SK-N-SH (cell line): Measurements from ENCODE around the gene DCUN1D2. TPM values are rescaled to one million over a fixed set of nuclear protein-coding genes. Genes with fewer than 3 reads are reported as not detected.

Source experiments
- CTCF ChIA-PET: fragments of 300-600, 350-600 bp; formaldehyde crosslinking; extraction: SDS; loops from one replicate; lab custom pipeline; 2021; lab: Yijun Ruan, JAX
- POLR2A ChIA-PET: fragments of 350-600 bp; sonication (Branson Sonifier 250); formaldehyde crosslinking; extraction: SDS; loops from one replicate; lab custom pipeline; 2020; ENCODE audit warnings: antibody characterized with exemption, inconsistent platforms; lab: Yijun Ruan, JAX
- DNase-seq: peaks from one replicate; pipeline ENCODE4 v3.0.0; 2012
- H2AFZ ChIP-seq: fragments of 200-600 bp; sonication (generic); 2 replicates; pipeline ENCODE4 v1.8.1; 2016; ENCODE audit warnings: antibody characterized with exemption, mild to moderate bottlenecking, low read depth
- H3F3A ChIP-seq: fragments of 200-600 bp; sonication (generic); replicated peaks from 2 replicates; pipeline ENCODE3; 2016; ENCODE audit warnings: antibody characterized with exemption, mild to moderate bottlenecking; ENCODE audit not compliant: insufficient read depth
- H3K27ac ChIP-seq, 2 experiments: fragments of 200-500 bp in 1 of 2; fragments of 200-600 bp in 1 of 2; sonication (Bioruptor generic) in 1 of 2; sonication (generic), shearing (Covaris generic) in 1 of 2; 2 replicates each; pipeline versions ENCODE4 v1.5.1 to v1.6.1; 2014 to 2016; ENCODE audit warnings: low read depth in 2 of 2, inconsistent platforms in 1 of 2, low read length in 1 of 2, mild to moderate bottlenecking in 1 of 2, mixed read lengths in 1 of 2
- H3K27me3 ChIP-seq: fragments of 200-600 bp; sonication (generic), shearing (Covaris generic); 2 replicates; pipeline ENCODE4 v1.6.1; 2016; ENCODE audit warnings: mixed run types; ENCODE audit not compliant: insufficient read depth
- H3K36me3 ChIP-seq, 2 experiments: fragments of 200-500 bp in 1 of 2; fragments of 200-600 bp in 1 of 2; sonication (Bioruptor generic) in 1 of 2; sonication (generic) in 1 of 2; replicated peaks in 1 of 2; 2 replicates each; pipeline versions ENCODE3 to v1.5.1; 2014 to 2016; ENCODE audit warnings: low read length in 1 of 2, mild to moderate bottlenecking in 1 of 2; ENCODE audit not compliant: insufficient read depth in 2 of 2, control insufficient read depth in 1 of 2
- H3K4me1 ChIP-seq, 2 experiments: fragments of 200-500 bp in 1 of 2; fragments of 200-600 bp in 1 of 2; sonication (Bioruptor generic) in 1 of 2; sonication (generic), shearing (Covaris generic) in 1 of 2; 2 replicates each; pipeline versions ENCODE4 v1.5.1 to v1.6.1; 2014 to 2016; ENCODE audit warnings: low read depth in 1 of 2, low read length in 1 of 2, mixed run types in 1 of 2; ENCODE audit not compliant: insufficient read depth in 2 of 2, control insufficient read depth in 1 of 2
- H3K4me2 ChIP-seq: fragments of 200-600 bp; sonication (generic), shearing (Covaris generic); 2 replicates; pipeline ENCODE4 v1.6.1; 2017; ENCODE audit warnings: mixed run types
- H3K4me3 ChIP-seq, 2 experiments: fragments of 200-500 bp in 1 of 2; fragments of 200-600 bp in 1 of 2; sonication (Bioruptor generic) in 1 of 2; sonication (generic), shearing (Covaris generic) in 1 of 2; 2 replicates each; pipeline versions ENCODE4 v1.5.1 to v1.8.1; 2014 to 2016; ENCODE audit warnings: low read depth in 2 of 2, inconsistent platforms in 1 of 2, low read length in 1 of 2, mild to moderate bottlenecking in 1 of 2, mixed read lengths in 1 of 2, moderate library complexity in 1 of 2
- H3K79me2 ChIP-seq: fragments of 200-600 bp; sonication (generic); 2 replicates; pipeline ENCODE4 v1.8.1; 2017; ENCODE audit warnings: mild to moderate bottlenecking; ENCODE audit not compliant: insufficient read depth
- H3K9ac ChIP-seq: fragments of 200-600 bp; sonication (generic); 2 replicates; pipeline ENCODE4 v1.6.1; 2017; ENCODE audit warnings: mixed run types
- H3K9me2 ChIP-seq: fragments of 200-600 bp; sonication (generic); 2 replicates; pipeline ENCODE4 v1.6.1; 2017; ENCODE audit warnings: mixed run types
- H3K9me3 ChIP-seq: fragments of 200-600 bp; sonication (generic); 2 replicates; pipeline ENCODE4 v1.6.1; 2017; ENCODE audit warnings: mixed run types, mild to moderate bottlenecking, moderate library complexity
- H4K20me1 ChIP-seq: fragments of 200-600 bp; sonication (generic); 2 replicates; pipeline ENCODE4 v1.6.1; 2017; ENCODE audit warnings: mild to moderate bottlenecking, mixed run types; ENCODE audit not compliant: insufficient read depth
- CHD2 ChIP-seq: fragments of 150-350 bp; IDR thresholded peaks from 2 replicates; pipeline ENCODE4 v1.6.1; 2018; ENCODE audit warnings: low read length; ENCODE audit not compliant: partially characterized antibody
- ELF1 ChIP-seq: IDR thresholded peaks from 2 replicates; pipeline ENCODE4 v1.4.0; 2012
- EP300 ChIP-seq, 2 experiments: IDR thresholded peaks; 2 replicates each; pipeline versions ENCODE4 v1.4.0 to v1.6.1; 2012; ENCODE audit warnings: borderline replicate concordance in 1 of 2, low read depth in 1 of 2, low read length in 1 of 2
- EZH2phosphoT487 ChIP-seq: fragments of 200-600 bp; sonication (generic); IDR thresholded peaks from 2 replicates; pipeline ENCODE4 v1.6.1; 2017; ENCODE audit warnings: low read depth, mixed run types, mild to moderate bottlenecking, antibody characterized with exemption, moderate library complexity, borderline replicate concordance
- FOSL2 ChIP-seq: IDR thresholded peaks from 2 replicates; pipeline ENCODE4 v1.4.0; 2012; ENCODE audit warnings: low read depth, mild to moderate bottlenecking, moderate library complexity, borderline replicate concordance
- FOXM1 ChIP-seq: IDR thresholded peaks from 2 replicates; pipeline ENCODE4 v1.4.0; 2012; ENCODE audit warnings: low read depth, mild to moderate bottlenecking
- GABPA ChIP-seq: IDR thresholded peaks from 2 replicates; pipeline ENCODE4 v1.4.0; 2012; ENCODE audit warnings: low read depth, mild to moderate bottlenecking
- IRF3 ChIP-seq: fragments of 150-350 bp; IDR thresholded peaks from 2 replicates; pipeline ENCODE4 v1.6.1; 2016; ENCODE audit warnings: mild to moderate bottlenecking, low read depth, low read length
- MEF2A ChIP-seq: IDR thresholded peaks from 2 replicates; pipeline ENCODE4 v1.4.0; 2012; ENCODE audit warnings: low read depth, borderline replicate concordance
- MXI1 ChIP-seq: IDR thresholded peaks from 2 replicates; pipeline ENCODE4 v1.6.1; 2012; ENCODE audit warnings: mild to moderate bottlenecking, low read depth, low read length, improper control_type of control experiment
- POLR2AphosphoS5 ChIP-seq: IDR thresholded peaks from 2 replicates; pipeline ENCODE4 v1.6.1; 2012; ENCODE audit warnings: low read depth, low read length
- RAD21 ChIP-seq: IDR thresholded peaks from 2 replicates; pipeline ENCODE4 v1.6.1; 2012; ENCODE audit warnings: mild to moderate bottlenecking, low read length
- RCOR1 ChIP-seq: fragments of 150-350 bp; IDR thresholded peaks from 2 replicates; pipeline ENCODE4 v1.6.1; 2017; ENCODE audit warnings: antibody characterized with exemption, low read length
- SMC3 ChIP-seq: IDR thresholded peaks from 2 replicates; pipeline ENCODE4 v1.6.1; 2012; ENCODE audit warnings: low read depth, low read length, improper control_type of control experiment
- ZBTB33 ChIP-seq: IDR thresholded peaks from 2 replicates; pipeline ENCODE4 v1.4.0; 2012; ENCODE audit warnings: low read depth, borderline replicate concordance
- WGBS: methylation state at CpG from one replicate; pipeline ENCODE4 v1.1.6; 2017; ENCODE audit warnings: low lambda C conversion rate; 5-methylcytosine and 5-hydroxymethylcytosine counted together
- polyA plus RNA-seq, 3 experiments: library from polyadenylated mRNA; depleted of rRNA; stranded (reverse); fragments of >200 nt; gene quantifications; 2 replicates each; pipeline ENCODE4 v1.2.3, GENCODE V29; 2012
- TF ChIP-seq, protein P1 (sequence below): IDR thresholded peaks from 2 replicates; pipeline ENCODE4 v1.4.0; 2012; ENCODE audit warnings: low read depth, borderline replicate concordance

DCUN1D2 gene
- polyA plus RNA-seq, 1 of the 3 experiments (the other 2 are of a cell fraction) = 11.0 TPM

DNA sequence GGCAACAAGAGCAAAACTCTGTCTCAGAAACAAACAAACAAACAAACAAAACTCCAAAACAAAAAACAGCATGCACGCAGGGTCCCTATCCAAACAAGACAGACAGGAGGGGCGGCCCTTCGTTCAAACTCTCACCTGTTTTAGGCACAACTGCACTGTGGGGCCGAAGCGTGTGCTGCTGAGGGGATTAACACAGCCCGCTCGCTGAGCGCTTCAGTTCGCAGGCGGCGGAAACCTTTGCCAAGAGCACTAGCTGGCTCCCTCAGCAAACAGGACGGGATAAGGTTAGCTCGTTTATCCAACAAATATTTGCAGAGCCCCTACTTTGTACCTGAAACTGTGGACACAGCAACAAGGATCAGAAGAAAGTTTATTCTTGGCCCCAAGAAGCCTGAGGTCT, 35.6 kb downstream of the DCUN1D2 start:
- 94% methylated on average over 13 of the region's 13 CpGs for WGBS
- H3K4me2 ChIP-seq = no peak overlapping the region
- no peak overlapping the region for H3K4me3 ChIP-seq

More for the DNA sequence above, 35.6 kb downstream of the DCUN1D2 start:
- no peak overlapping the region for H3K27ac ChIP-seq
- H3K4me1 ChIP-seq = peaks cover 0 to 27% of the 10 kb centered on the region in 2 experiments; a peak in 3 of 4 replicates
- no peak overlapping the region for H2AFZ ChIP-seq
- no peak overlapping the region for H3K9ac ChIP-seq
- POLR2A ChIA-PET = no interaction called here
- DNase-seq = no peak
- H3K9me3 ChIP-seq = no peaks in the 10 kb centered on the region
- TF ChIP-seq EZH2phosphoT487 = no peak
- TF ChIP-seq RCOR1 = no peak
- TF ChIP-seq ZBTB33 = no peak
- TF ChIP-seq CHD2 = no peak
- TF ChIP-seq EP300 (IDR thresholded peaks at IDR 0.05; ENCODE audit: borderline replicate concordance in 1 of 2, low read depth in 1 of 2, low read length in 1 of 2) = no peak
- TF ChIP-seq, protein P1, sequence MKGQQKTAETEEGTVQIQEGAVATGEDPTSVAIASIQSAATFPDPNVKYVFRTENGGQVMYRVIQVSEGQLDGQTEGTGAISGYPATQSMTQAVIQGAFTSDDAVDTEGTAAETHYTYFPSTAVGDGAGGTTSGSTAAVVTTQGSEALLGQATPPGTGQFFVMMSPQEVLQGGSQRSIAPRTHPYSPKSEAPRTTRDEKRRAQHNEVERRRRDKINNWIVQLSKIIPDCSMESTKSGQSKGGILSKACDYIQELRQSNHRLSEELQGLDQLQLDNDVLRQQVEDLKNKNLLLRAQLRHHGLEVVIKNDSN = no peak
- TF ChIP-seq MXI1 = no peak
- no peak for TF ChIP-seq SMC3
- no peak for TF ChIP-seq FOXM1
- no peak for TF ChIP-seq POLR2AphosphoS5
- no peak for TF ChIP-seq RAD21
- TF ChIP-seq IRF3 = no peak
- TF ChIP-seq GABPA = no peak
- TF ChIP-seq ELF1 = no peak
- no peak for TF ChIP-seq MEF2A
- TF ChIP-seq FOSL2 = no peak
- no peaks in the 10 kb centered on the region for H4K20me1 ChIP-seq
- CTCF ChIA-PET = interaction anchor here (9.0 kb wide), 1 partner anchor 106 kb away, joined by 128 read pairs; no protein-coding TSS in a partner anchor
- no peaks in the 10 kb centered on the region for H3F3A ChIP-seq
- peaks cover 27 to 62% of the 10 kb centered on the region in 2 experiments for H3K36me3 ChIP-seq
- no peaks in the 10 kb centered on the region for H3K27me3 ChIP-seq
- no peaks in the 10 kb centered on the region for H3K9me2 ChIP-seq
- H3K79me2 ChIP-seq = no peaks in the 10 kb centered on the region
